NCI-H748 (cell line): ENCODE results near the gene GLTP.
"Not testable (repeated sequence)": the region's sequence is repeated elsewhere in the genome, so short reads cannot be mapped to it uniquely, and the experiment has no call there.

Experiments used
- DNase-seq: peaks from one replicate; lab custom pipeline; 2025; ENCODE audit not compliant: unreplicated experiment; lab: John Stamatoyannopoulos, UW

GLTP gene

GRCh38 chr12:109902891-109903418 is 22.6 kb upstream of the GLTP start:
- DNase-seq = no peak

GRCh38 chr12:109900752-109901580 is 20.6 kb upstream of the GLTP start:
- DNase-seq = peak; percentile 37

- peak; percentile 86 for DNase-seq
Measured at GRCh38 chr12:109899783-109900751, 19.7 kb upstream of the GLTP start, which contains the start of gene TCHP. TSS of gene TCHP (plus strand) at chr12:109900274. CDS start at chr12:109903027, 2,753 bp downstream.

- DNase-seq = not testable (repeated sequence)
Measured at GRCh38 chr12:109899345-109899744, 19.0 kb upstream of the GLTP start.

- no peak for DNase-seq
Measured at GRCh38 chr12:109897029-109897428, 16.7 kb upstream of the GLTP start.

- DNase-seq = no peak
Measured at GRCh38 chr12:109896188-109896587, 15.8 kb upstream of the GLTP start.

- no peak for DNase-seq
Measured at GRCh38 chr12:109894939-109895338, 14.6 kb upstream of the GLTP start.

- DNase-seq = no peak
Measured at GRCh38 chr12:109893261-109893995, 13.1 kb upstream of the GLTP start.

GRCh38 chr12:109892748-109893147 is 12.4 kb upstream of the GLTP start:
- DNase-seq = no peak

GRCh38 chr12:109892165-109892715 is 11.9 kb upstream of the GLTP start:
- DNase-seq = no peak

GRCh38 chr12:109891731-109892130 is 11.4 kb upstream of the GLTP start:
- not testable (repeated sequence) for DNase-seq

- DNase-seq = no peak
Measured at GRCh38 chr12:109890620-109891170, 10.4 kb upstream of the GLTP start.

GRCh38 chr12:109888179-109889020 is 8.1 kb upstream of the GLTP start:
- no peak for DNase-seq

GRCh38 chr12:109885616-109886015 is 5.3 kb upstream of the GLTP start:
- DNase-seq = no peak

- no peak for DNase-seq
Measured at GRCh38 chr12:109883461-109883860, 3.1 kb upstream of the GLTP start.

- DNase-seq = no peak
Measured at GRCh38 chr12:109881752-109882151, 1.4 kb upstream of the GLTP start.

GRCh38 chr12:109880938-109881337 is 597 bp upstream of the GLTP start:
- DNase-seq = no peak

GRCh38 chr12:109879351-109880042 is 844 bp downstream of the GLTP start:
- DNase-seq = peak; percentile 14

- no peak for DNase-seq
Measured at GRCh38 chr12:109878749-109879148, 1.6 kb downstream of the GLTP start.
